Stimulated activated CD4-positive, alpha-beta T cell treated with anti-CD3 and anti-CD28 coated beads, Interleukin-2, amount 100 ng/mL, for 4 hours (primary cell): ENCODE measurements around the gene FNIP2.
"Not testable (repeated sequence)": the region's sequence is repeated elsewhere in the genome, so short reads cannot be mapped to it uniquely, and the experiment has no call there.

Experiments
- DNase-seq: peaks from one replicate; pipeline ENCODE4 v3.0.0-alpha.2; 2020; ENCODE audit warnings: low read depth

FNIP2 gene

DNA sequence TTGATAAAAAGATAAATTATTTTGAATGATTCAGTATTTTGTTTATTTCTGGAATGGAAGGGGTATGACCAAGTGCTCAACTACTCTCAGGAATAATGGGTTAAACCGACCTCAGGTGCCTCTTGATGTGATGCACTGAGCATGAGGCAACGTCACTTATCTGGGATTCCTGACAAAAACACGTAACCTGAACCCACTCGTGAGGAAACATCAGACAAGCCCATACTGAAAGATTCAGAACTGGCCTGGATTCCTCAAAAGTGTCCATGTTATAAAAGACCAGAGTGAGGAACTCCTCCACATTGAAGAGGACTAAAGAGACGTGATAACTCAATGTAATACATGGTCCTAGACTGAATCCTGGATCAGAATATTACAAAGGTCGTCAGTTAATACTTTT lies 144.0 kb downstream of the FNIP2 start:
- DNase-seq, result no peak

- DNase-seq, result no peak
Observed at GRCh38 chr4:158913766-158914165, 144.9 kb downstream of the FNIP2 start.

DNA sequence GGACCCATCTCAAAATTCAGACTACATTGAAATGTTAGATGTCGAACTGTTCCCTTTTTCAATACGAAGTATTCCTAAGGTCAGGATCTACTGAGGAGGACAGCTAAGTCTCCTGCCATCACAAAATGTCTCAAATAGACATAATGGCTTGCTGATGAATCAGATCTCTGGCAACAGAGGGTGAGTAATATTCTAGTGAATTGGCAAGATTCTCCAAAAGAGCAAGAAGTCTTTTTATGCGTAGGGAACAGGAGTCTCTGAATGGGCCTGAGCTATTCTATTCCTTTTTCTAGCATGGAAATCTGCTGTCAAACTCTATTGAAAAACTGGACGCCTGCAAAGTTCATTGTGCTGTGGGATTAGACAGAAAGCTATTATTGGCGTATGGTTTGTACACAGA lies 145.4 kb downstream of the FNIP2 start:
- no peak for DNase-seq

- no peak for DNase-seq
Observed at GRCh38 chr4:158915683-158916241, 146.9 kb downstream of the FNIP2 start.

- not testable (repeated sequence) for DNase-seq
Observed at GRCh38 chr4:158920452-158920996, 151.7 kb downstream of the FNIP2 start.

- not testable (repeated sequence) for DNase-seq
Observed at GRCh38 chr4:158927774-158928173, 158.9 kb downstream of the FNIP2 start.

DNA sequence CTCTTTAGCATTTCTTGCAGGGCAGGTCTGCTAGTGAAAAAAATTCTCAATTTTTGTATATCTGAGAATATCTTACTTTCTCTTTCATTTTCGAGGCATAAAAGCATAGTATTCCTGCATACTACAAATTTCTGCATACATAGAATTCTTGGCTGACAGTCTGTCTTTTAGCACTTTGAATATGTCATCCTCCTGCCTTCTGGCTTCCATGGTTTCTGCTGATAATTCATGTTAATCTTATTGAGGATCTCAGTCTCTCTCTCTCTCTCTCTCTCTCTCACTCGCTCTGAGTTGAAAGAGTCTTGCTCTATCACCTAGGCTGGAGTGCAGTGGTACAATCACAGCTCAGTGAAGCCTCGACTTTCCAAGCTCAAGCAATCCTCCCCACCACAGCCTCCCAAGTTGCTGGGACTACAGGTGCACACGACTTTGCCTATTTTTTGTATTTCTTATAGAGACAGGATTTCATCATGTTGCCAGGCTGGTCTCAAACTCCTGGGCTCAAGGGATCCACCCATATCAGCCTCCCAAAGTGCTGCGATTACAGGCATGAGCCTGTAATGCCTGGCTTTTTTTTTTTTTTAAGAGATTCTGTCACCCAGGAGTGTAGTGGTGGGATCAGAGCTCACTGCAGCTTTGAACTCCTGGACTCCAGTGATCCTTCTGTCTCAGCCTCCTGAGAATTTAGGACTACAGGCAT lies 161.3 kb downstream of the FNIP2 start:
- DNase-seq, result no peak

- DNase-seq, result no peak
Observed at GRCh38 chr4:158930639-158930972, 161.8 kb downstream of the FNIP2 start.

DNA sequence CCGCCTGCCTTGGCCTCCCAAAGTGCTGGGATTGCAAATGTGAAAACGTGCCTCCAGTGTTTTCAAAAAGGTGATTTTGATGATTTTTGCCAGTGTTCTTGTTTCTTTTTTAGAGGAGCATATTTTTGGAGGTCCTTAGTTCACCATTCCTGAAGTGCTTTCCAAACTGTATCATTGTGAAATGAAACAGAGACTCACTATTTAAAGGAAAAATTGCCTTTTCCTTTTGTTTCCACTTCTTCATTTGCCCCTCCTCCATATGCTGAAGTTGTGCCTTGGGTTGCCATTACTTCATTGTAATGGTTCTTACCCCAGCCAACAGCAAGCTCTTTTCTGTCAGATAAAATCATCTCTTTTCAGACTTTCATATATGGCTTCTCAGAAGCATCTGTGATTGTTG lies 164.4 kb downstream of the FNIP2 start:
- DNase-seq, result no peak

DNA sequence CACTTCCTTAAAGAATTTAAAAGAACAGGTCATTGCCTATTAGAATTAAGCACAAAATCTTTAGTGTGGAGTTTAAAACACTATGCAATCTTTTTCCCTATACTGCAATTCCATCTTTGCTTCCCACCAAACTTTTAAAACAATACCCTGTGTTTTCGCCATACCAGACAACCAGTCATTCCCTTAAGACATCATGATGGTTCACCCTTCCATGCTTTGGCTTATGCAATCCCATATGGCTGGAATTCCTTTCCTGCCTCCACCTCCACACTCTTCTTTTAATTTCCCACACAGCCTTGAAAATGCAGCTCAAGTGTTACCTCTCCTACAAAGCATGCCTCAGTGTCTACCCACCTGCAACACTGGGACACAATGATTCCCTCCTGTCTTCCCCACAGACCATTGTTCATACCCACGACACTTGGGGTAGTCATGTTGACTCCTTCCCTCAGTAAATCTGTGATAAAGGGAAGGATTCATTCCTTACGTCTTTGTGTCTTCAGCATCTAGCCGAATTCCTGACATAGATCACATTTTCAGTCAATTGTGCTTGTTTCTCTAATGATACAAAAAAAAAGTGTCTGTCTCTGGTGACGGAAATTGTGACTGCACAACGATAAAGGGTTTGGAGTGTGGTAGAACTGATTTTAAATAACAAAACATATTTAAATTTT lies 166.3 kb downstream of the FNIP2 start:
- DNase-seq, result no peak

DNA sequence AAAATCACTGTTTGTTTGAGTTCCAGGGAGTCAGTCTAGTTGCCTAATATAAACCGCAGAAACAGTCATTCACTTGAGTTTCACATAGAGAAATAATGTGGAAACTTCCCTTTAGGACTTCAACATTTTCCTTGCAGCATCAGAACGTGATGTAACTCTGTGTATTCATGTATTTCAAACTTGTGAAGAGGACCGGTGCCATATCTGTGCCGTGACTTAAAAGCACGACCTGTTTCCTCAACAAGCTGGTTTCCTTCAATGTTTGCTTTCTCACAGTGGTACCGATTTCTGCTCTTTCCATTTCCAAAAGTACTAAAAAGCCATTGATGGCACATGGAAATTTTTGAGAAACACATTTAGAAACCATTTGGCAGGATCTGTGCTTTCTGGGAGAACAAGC lies 167.4 kb downstream of the FNIP2 start:
- DNase-seq, result no peak

GRCh38 chr4:158938220-158939044 lies 169.6 kb downstream of the FNIP2 start:
- no peak for DNase-seq

DNA sequence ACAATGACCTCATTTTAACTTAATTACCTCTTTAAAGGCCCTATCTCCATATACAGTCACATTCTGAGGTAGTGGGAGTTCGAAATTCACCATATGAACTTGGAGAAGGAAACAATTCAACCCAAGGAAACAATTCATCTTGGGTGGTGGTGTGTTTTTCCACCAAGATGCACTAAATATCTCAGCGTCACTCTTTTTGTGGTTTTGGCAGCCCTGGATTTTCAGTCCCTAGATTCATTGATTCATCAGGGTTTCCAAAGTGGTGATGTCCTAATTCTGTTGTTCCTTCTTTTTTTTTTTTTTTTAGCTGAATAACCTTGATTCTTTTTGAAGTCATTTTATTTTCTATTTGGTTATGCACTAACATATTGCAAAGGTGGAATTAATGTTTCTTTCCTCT lies 171.4 kb downstream of the FNIP2 start:
- DNase-seq, result no peak

- no peak for DNase-seq
Observed at GRCh38 chr4:158941321-158941720, 172.5 kb downstream of the FNIP2 start.

GRCh38 chr4:158941895-158942294 lies 173.1 kb downstream of the FNIP2 start:
- no peak for DNase-seq

- no peak for DNase-seq
Observed at GRCh38 chr4:158945529-158946108, 176.8 kb downstream of the FNIP2 start.

DNA sequence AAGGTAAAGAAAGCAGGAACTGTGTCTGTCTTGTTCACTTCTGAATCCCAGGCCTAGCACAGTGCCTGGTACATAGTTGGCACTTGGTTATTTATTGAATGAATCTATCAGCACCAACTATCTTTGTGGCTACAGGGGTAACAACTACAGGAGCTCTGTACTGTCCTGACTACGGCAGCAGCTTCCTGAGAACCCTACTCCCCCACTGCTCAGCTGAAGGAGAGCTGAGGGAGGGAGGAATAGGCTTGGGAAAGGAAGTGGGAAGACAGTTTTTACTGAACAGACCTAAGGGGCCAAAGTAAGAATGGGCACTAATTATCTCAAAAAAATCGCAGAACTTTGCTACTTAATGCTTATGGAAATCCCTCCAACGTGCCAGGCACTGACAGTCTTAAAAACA lies 178.0 kb downstream of the FNIP2 start:
- no peak for DNase-seq

GRCh38 chr4:158948071-158948470 lies 179.2 kb downstream of the FNIP2 start:
- DNase-seq, result no peak

DNA sequence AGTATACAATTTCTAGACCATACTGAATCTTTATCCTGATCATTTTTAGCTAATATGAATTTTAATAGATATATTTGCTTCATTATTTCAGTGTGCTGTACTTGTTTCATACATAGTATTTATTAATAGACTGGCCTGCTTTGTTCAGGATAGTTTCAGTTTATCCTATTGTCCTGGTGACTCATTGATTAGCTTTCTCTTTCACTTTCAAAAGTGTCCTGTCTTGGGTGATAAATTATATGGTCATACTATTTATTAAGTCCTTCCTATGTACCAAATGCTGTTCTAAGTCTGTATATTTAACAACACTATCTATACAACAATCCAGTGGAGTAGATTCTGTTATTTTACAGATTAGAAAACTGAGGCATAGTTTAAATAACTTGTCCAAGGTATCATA lies 180.3 kb downstream of the FNIP2 start:
- DNase-seq, result no peak

DNA sequence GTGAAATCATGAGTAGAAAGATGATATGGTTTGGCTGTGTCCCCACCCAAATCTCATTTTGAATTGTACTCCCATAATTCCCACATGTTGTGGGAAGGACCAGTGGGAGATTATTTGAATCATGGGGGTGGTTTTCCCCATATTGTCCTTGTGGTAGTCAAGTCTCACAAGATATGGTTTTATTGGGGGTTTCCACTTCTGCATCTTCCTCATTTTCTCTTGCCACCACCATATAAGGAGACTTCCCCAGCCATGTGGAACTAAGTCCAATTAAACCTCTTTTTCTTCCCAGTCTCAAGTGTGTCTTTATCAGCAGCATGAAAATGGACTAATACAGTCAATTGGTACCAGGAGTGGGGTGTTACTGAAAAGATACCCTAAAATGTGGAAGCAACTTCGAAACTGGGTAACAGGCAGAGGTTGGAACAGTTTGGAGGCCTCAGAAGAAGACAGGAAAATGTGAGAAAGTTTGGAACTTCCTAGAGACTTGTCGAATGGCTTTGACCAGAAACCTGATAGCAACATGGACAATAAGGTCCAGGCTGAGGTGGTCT lies 183.5 kb downstream of the FNIP2 start:
- DNase-seq, result not testable (repeated sequence)

GRCh38 chr4:158956345-158956744 lies 187.5 kb downstream of the FNIP2 start:
- DNase-seq, result not testable (repeated sequence)

DNA sequence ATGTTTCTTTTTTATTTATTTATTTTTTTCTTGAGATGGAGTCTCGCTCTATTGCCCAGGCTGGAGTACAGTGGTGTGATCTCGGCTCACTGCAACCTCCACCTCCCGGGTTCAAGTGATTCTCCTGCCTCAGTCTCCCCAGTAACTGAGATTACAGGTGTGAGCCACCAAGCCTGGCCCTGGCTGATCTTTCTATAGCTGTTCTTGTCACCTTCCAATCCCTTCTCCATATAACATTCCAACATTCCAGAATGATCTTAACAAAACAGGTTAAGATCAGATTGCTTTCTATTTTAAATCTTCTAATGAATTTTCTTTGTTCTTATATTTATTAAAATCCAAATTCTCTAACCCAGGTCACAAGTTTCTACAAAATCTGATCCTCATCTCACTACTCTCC lies 188.1 kb downstream of the FNIP2 start:
- not testable (repeated sequence) for DNase-seq
